ENCODE results near the gene BMI1. TPM values are rescaled to one million over a fixed set of nuclear protein-coding genes. Genes with fewer than 3 reads are reported as not detected.

BMI1 gene
- total RNA-seq, 1 experiment from 2014 or later, result 6.8 TPM

GRCh38 chr10:22341190-22341925 lies 20.5 kb downstream of the BMI1 start:
- H3K4me1 Mint-ChIP-seq, result peaks cover 5 to 20% of the 10 kb centered on the region in 2 experiments
- H2BK120ac ChIP-seq (ENCODE audit: low read depth, low read length, poor library complexity, severe bottlenecking), result no peak overlapping the region
- H3K27ac ChIP-seq (ENCODE audit: insufficient read length, low read depth, low read length), result no peak overlapping the region
- no peak overlapping the region for H2BK15ac ChIP-seq (ENCODE audit: low read depth, low read length)
- no peak overlapping the region for H3K9ac ChIP-seq (ENCODE audit: extremely low read depth, insufficient read length, low read length)
- peaks cover 0 to 3% of the 10 kb centered on the region in 2 experiments; a peak in 3 of 5 replicates for H3K9me3 Mint-ChIP-seq
- no peak overlapping the region for H3K18ac ChIP-seq (ENCODE audit: insufficient read length, low read depth, low read length)
- H2AFZ ChIP-seq (ENCODE audit: low read length), result no peak overlapping the region
- TF ChIP-seq, protein P1, sequence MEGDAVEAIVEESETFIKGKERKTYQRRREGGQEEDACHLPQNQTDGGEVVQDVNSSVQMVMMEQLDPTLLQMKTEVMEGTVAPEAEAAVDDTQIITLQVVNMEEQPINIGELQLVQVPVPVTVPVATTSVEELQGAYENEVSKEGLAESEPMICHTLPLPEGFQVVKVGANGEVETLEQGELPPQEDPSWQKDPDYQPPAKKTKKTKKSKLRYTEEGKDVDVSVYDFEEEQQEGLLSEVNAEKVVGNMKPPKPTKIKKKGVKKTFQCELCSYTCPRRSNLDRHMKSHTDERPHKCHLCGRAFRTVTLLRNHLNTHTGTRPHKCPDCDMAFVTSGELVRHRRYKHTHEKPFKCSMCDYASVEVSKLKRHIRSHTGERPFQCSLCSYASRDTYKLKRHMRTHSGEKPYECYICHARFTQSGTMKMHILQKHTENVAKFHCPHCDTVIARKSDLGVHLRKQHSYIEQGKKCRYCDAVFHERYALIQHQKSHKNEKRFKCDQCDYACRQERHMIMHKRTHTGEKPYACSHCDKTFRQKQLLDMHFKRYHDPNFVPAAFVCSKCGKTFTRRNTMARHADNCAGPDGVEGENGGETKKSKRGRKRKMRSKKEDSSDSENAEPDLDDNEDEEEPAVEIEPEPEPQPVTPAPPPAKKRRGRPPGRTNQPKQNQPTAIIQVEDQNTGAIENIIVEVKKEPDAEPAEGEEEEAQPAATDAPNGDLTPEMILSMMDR (conservative IDR thresholded peaks at IDR 0.05), result no peak
- H4K91ac ChIP-seq (ENCODE audit: insufficient read length, low read depth, low read length), result no peak overlapping the region
- H3K79me2 ChIP-seq (ENCODE audit: insufficient read depth, low read length), result no peaks in the 10 kb centered on the region
- H3K23ac ChIP-seq (ENCODE audit: insufficient read length, low read depth, low read length), result no peak overlapping the region
- H2AK5ac ChIP-seq (ENCODE audit: insufficient read length, low read length), result no peak overlapping the region
- H3K27me3 Mint-ChIP-seq (ENCODE audit: low read depth), result peaks cover 97% of the 10 kb centered on the region
- no peak overlapping the region for H3K4ac ChIP-seq (ENCODE audit: low read depth, low read length)
- H2BK5ac ChIP-seq (ENCODE audit: insufficient read length, low read length), result no peak overlapping the region
- H3K9me3 ChIP-seq (ENCODE audit: control insufficient read depth, low read depth, low read length), result no peaks in the 10 kb centered on the region
- no peak overlapping the region for H3K56ac ChIP-seq (ENCODE audit: insufficient read length, low read depth, low read length)
- no peak overlapping the region for H4K8ac ChIP-seq (replicated peaks; ENCODE audit: insufficient read length, low read depth, low read length)
- H3K27ac Mint-ChIP-seq, result no peak overlapping the region
- H2BK20ac ChIP-seq (ENCODE audit: low read depth, low read length, poor library complexity, severe bottlenecking), result no peak overlapping the region
- H2BK12ac ChIP-seq (ENCODE audit: insufficient read length, low read depth, low read length), result no peak overlapping the region
- peaks cover 71% of the 10 kb centered on the region for H3K27me3 ChIP-seq (ENCODE audit: insufficient read depth, low read length)
- H3K4me1 ChIP-seq (ENCODE audit: insufficient read depth, low read length), result peaks cover 4% of the 10 kb centered on the region; the same call in 1 of the 2 replicates
- H3K14ac ChIP-seq (ENCODE audit: insufficient read depth, low read length), result no peak overlapping the region
- H3K4me3 Mint-ChIP-seq, result peak overlapping the region; percentile 61 to 78
- H4K5ac ChIP-seq (ENCODE audit: insufficient read length, low read depth, low read length), result no peak overlapping the region
- no peaks in the 10 kb centered on the region; a peak in 1 of 7 replicates for H3K36me3 Mint-ChIP-seq (ENCODE audit: insufficient read depth in 1 of 3, low read depth in 3 of 3)
- peak overlapping the region; percentile 61 for H3K4me2 ChIP-seq (ENCODE audit: insufficient read depth, insufficient read length, low read length)
- no peaks in the 10 kb centered on the region for H3K79me1 ChIP-seq (ENCODE audit: insufficient read depth, low read depth, low read length, poor library complexity, severe bottlenecking)
- peak; percentile 53 for DNase-seq
- WGBS (ENCODE audit: extremely low coverage, insufficient read length, low lambda C conversion rate), result no CpG with 5 or more reads among the region's 40 CpGs
- H3K23me2 ChIP-seq (ENCODE audit: insufficient read length, low read depth, low read length, poor library complexity, severe bottlenecking), result peaks cover 18% of the 10 kb centered on the region
- H3T11ph ChIP-seq (ENCODE audit: low read length), result no peak overlapping the region
- H4K20me1 ChIP-seq (ENCODE audit: control insufficient read depth, insufficient read depth, insufficient read length), result no peaks in the 10 kb centered on the region
